Nephron (organoid): ENCODE data around the gene CACNB1.

Experiments
- H3K27ac Mint-ChIP-seq, 3 experiments: 2 replicates each; pipeline ENCODE4 v1.8.0; 2020; ENCODE audit warnings: mixed read lengths in 3 of 3, mild to moderate bottlenecking in 2 of 3, moderate library complexity in 1 of 3
- H3K27me3 Mint-ChIP-seq: 2 replicates; pipeline ENCODE4 v1.8.0; 2021; ENCODE audit warnings: low read depth, mild to moderate bottlenecking, moderate library complexity, mixed read lengths
- H3K36me3 Mint-ChIP-seq: 2 replicates; pipeline ENCODE4 v1.8.0; 2020; ENCODE audit warnings: low read depth, mixed read lengths
- H3K4me1 Mint-ChIP-seq: 2 replicates; pipeline ENCODE4 v1.8.0; 2020; ENCODE audit warnings: mixed read lengths
- H3K4me3 Mint-ChIP-seq, 3 experiments: 2 replicates each; pipeline ENCODE4 v1.8.0; 2020; ENCODE audit warnings: mild to moderate bottlenecking in 3 of 3, mixed read lengths in 3 of 3, moderate library complexity in 2 of 3
- H3K9me3 Mint-ChIP-seq: 2 replicates; pipeline ENCODE4 v1.8.0; 2020; ENCODE audit warnings: mixed read lengths
- TF ChIP-seq, protein P1 (sequence below), 3 experiments: fragments of 200-600 bp; sonication (generic); IDR thresholded peaks; one replicate each; pipeline ENCODE4 v1.5.0; 2021; ENCODE audit warnings: antibody characterized with exemption in 3 of 3; ENCODE audit not compliant: unreplicated experiment in 3 of 3

The CACNB1 gene

DNA sequence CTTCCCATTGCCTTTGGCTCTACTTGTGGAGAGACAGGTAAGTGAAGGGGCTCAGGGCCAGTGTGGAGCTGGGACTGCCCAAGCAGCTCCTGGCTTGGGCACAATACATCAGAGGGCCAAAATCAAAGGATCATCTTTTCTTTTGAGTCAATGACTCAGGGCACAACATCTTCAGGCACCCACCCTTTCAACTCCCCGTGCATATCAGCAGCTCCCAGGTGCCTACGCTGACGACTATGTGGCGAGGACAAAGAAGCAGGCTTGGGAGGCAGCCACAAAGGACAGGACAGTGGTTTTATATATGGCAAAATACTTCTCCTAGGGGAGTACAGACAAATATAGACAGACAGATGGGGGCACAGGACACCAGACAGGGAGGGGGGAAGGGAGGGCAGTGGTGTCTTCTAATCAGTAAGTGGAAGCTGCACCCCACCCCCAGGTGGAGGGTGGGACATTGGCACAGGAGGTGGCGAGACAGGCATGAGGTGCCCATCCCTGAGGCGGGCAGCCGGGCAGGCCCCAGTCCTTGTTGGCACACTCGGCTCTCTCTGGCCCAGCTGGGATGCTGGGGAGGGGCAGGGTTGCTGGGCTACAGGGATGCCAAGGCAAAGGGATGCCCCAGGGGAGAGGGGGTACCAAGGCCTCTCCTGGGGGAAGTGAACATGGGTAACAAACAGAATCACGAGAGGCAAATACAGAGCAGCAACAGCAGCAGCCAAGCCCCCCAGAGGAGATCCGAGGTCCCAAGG is 23.8 kb downstream of the CACNB1 start:
- peaks cover 26% of the 10 kb centered on the region for H3K36me3 Mint-ChIP-seq
- H3K4me1 Mint-ChIP-seq = no peaks in the 10 kb centered on the region
- H3K27ac Mint-ChIP-seq = no peak overlapping the region
- peaks cover 4% of the 10 kb centered on the region for H3K27me3 Mint-ChIP-seq
- TF ChIP-seq, protein P1, sequence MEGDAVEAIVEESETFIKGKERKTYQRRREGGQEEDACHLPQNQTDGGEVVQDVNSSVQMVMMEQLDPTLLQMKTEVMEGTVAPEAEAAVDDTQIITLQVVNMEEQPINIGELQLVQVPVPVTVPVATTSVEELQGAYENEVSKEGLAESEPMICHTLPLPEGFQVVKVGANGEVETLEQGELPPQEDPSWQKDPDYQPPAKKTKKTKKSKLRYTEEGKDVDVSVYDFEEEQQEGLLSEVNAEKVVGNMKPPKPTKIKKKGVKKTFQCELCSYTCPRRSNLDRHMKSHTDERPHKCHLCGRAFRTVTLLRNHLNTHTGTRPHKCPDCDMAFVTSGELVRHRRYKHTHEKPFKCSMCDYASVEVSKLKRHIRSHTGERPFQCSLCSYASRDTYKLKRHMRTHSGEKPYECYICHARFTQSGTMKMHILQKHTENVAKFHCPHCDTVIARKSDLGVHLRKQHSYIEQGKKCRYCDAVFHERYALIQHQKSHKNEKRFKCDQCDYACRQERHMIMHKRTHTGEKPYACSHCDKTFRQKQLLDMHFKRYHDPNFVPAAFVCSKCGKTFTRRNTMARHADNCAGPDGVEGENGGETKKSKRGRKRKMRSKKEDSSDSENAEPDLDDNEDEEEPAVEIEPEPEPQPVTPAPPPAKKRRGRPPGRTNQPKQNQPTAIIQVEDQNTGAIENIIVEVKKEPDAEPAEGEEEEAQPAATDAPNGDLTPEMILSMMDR (IDR thresholded peaks at IDR 0.05; ENCODE audit: unreplicated experiment in 3 of 3) = no peak
- H3K9me3 Mint-ChIP-seq = no peaks in the 10 kb centered on the region
- no peak overlapping the region for H3K4me3 Mint-ChIP-seq

DNA sequence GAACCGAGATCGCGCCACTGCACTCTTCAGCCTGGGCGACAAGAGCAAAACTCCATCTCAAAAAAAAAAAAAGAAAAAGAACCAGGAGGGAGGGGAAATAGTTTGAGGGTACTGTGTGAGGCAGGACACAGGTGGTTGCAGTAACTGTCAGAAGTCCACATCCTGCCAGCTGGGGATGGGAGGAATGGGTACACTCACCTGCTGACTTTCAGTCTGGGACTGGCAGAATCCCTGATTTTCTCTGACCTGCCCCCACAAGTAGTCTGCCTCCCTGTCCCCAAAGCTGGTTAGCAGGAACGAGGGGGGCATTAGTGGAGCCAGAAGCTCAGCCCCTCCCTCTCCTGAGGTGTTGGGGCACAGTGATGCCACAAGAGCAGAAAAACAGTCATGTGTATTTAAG is 24.4 kb downstream of the CACNB1 start:
- peaks cover 4% of the 10 kb centered on the region for H3K27me3 Mint-ChIP-seq
- H3K4me1 Mint-ChIP-seq = no peaks in the 10 kb centered on the region
- H3K4me3 Mint-ChIP-seq = no peak overlapping the region
- H3K36me3 Mint-ChIP-seq = peaks cover 20% of the 10 kb centered on the region
- TF ChIP-seq, protein P1 (IDR thresholded peaks at IDR 0.05; ENCODE audit: unreplicated experiment in 3 of 3) = no peak
- no peak overlapping the region for H3K27ac Mint-ChIP-seq
- no peaks in the 10 kb centered on the region for H3K9me3 Mint-ChIP-seq

DNA sequence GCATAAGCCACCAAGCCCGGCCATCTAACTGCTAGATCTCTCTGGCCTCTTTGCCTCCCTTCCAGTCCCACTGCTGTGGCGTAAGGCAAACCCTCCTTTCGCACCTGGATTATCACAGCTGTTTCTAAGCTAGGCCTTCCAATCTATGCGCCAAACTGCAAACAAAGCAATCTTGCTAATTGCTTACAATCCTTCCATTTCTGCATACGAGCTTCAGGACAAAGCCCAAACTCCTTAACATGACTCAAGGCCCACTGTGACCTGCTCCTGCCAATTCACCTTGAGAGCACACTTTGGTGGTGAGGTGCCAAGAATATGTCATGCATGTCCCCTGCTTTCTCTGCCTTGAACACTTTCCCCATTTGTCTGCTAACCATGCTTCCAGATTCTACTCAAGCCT is 25.5 kb downstream of the CACNB1 start:
- TF ChIP-seq, protein P1 (IDR thresholded peaks at IDR 0.05; ENCODE audit: unreplicated experiment in 3 of 3) = no peak
- H3K27me3 Mint-ChIP-seq = peaks cover 11% of the 10 kb centered on the region
- no peak overlapping the region for H3K27ac Mint-ChIP-seq
- no peaks in the 10 kb centered on the region for H3K9me3 Mint-ChIP-seq
- H3K4me3 Mint-ChIP-seq = no peak overlapping the region
- H3K36me3 Mint-ChIP-seq = peaks cover 9% of the 10 kb centered on the region
- H3K4me1 Mint-ChIP-seq = peaks cover 6% of the 10 kb centered on the region

DNA sequence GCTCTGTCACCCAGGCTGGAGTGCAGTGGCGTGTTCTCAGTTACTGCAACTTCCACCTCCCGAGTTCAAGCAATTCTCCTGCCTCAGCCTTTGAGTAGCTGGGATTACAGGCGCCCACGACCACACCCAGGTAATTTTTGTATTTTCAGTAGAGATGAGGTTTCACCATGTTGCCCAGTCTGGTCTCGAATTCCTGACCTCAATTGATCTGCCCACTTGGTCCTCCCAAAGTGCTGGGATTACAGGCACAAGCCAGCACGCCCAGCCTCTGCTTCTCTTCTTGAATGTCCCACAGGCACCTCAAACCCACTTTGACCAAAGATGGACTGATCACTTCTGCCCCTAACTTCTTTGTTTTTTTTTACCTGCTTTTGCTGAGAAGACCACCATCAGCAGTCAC is 26.9 kb downstream of the CACNB1 start:
- Mint-ChIP-seq H3K4me3 (no peak overlapping the region), H3K27me3 (peaks cover 24% of the 10 kb centered on the region), H3K9me3 (no peaks in the 10 kb centered on the region)

DNA sequence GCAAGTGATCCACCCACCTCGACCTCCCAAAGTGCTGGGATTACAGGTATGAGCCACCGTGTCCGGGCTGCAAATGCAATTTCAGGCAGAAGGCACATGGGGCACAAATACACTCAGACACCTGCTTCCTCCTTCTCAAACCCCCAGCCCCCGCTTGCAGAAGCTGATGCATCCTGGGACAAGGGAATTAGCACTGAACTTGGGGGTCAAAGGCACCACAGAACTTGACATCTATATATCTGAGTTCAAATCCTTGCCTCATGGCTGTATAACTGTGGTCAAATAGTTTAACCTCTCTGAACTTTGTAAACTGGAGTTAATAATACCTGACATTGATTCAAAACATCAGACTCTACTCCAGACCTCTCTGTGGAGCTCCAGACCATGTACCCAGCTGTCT is 27.4 kb downstream of the CACNB1 start:
- H3K9me3 Mint-ChIP-seq = no peaks in the 10 kb centered on the region
- H3K27ac Mint-ChIP-seq = no peak overlapping the region
- TF ChIP-seq, protein P1 (IDR thresholded peaks at IDR 0.05; ENCODE audit: unreplicated experiment in 3 of 3) = no peak
- H3K36me3 Mint-ChIP-seq = no peaks in the 10 kb centered on the region
- peaks cover 26% of the 10 kb centered on the region for H3K27me3 Mint-ChIP-seq
- H3K4me3 Mint-ChIP-seq = no peak overlapping the region
- peaks cover 11% of the 10 kb centered on the region for H3K4me1 Mint-ChIP-seq

More for the DNA sequence above, 26.9 kb downstream of the CACNB1 start:
- Mint-ChIP-seq H3K27ac (no peak overlapping the region), H3K36me3 (no peaks in the 10 kb centered on the region), H3K4me1 (peaks cover 10% of the 10 kb centered on the region)
- TF ChIP-seq, protein P1 (IDR thresholded peaks at IDR 0.05; ENCODE audit: unreplicated experiment in 3 of 3) = no peak

DNA sequence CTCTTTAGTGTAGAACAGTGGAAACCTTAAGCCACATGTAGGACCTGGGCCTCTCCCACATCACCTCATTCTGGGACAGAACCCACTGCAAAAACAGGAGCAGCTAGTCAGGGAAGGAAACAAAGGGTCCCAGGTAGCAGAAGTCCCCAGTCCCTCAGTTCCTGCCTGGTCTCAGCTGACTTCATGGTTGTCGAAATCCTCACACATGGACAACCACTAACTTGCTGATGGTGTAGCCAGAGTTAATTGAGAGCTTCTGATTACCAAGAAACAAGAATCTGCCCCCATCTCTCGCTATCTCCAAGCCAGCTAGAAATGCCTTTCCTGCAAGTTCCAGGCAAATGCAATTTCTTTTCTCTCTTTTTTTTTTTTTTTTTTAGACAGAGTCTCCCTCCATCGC is 28.0 kb downstream of the CACNB1 start:
- Mint-ChIP-seq H3K4me1 (peaks cover 17% of the 10 kb centered on the region), H3K4me3 (no peak overlapping the region), H3K36me3 (no peaks in the 10 kb centered on the region), H3K27me3 (peaks cover 32% of the 10 kb centered on the region), H3K27ac (no peak overlapping the region), H3K9me3 (no peaks in the 10 kb centered on the region)
- TF ChIP-seq, protein P1 (IDR thresholded peaks at IDR 0.05; ENCODE audit: unreplicated experiment in 3 of 3) = no peak
